Stimulated activated CD8-positive, alpha-beta memory T cell treated with anti-CD3 and anti-CD28 coated beads, Interleukin-15, amount 100 ng/mL, for 4 hours (primary cell): ENCODE measurements around the gene ARHGEF19.
"Not testable (repeated sequence)": the region's sequence is repeated elsewhere in the genome, so short reads cannot be mapped to it uniquely, and the experiment has no call there.

Source experiments
- DNase-seq, 2 donors: peaks; one replicate each; pipeline ENCODE4 v3.0.0-alpha.2; 2020; ENCODE audit warnings: low read depth in 2 of 2

Gene ARHGEF19

GRCh38 chr1:16244650-16245285, 32.3 kb upstream of the ARHGEF19 start:
- no peak for DNase-seq

DNA sequence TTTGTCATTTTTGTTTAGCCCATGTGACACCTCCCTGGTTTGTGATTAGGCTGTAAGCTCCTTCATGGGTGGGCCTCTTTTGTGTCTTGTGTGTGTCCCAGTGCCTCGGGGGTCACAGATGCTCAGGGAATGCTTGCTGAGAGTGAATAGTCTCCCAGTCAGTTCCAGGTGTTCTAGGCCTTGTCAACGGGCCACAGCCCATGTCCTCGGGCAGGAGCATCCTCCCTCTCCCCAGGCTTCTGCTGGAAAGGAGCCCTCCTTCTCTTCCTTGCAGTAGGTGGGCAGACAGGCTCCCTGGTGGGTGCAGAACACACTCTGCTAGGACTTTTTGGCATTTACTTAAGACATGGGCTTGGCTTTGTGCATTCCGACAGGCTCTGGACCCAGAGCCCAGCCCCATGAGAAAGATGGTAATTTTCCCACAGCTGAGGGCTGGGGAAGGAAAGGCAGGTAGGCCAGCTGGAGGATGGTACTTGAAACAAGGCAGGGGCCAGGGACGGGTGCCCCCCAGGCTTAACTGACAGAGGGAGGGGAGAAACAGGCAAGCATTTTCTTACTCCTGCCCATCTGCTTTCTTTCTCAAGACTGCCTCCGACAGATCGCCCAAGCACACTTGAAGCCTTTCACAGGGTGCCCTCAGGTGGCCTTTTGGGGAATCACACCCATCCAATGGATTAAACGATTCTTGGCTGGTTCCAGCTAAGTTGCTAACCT, 31.6 kb upstream of the ARHGEF19 start:
- peak; percentile 36 to 54 for DNase-seq

- no peak for DNase-seq
Measured at GRCh38 chr1:16243215-16243610, 30.8 kb upstream of the ARHGEF19 start.

DNA sequence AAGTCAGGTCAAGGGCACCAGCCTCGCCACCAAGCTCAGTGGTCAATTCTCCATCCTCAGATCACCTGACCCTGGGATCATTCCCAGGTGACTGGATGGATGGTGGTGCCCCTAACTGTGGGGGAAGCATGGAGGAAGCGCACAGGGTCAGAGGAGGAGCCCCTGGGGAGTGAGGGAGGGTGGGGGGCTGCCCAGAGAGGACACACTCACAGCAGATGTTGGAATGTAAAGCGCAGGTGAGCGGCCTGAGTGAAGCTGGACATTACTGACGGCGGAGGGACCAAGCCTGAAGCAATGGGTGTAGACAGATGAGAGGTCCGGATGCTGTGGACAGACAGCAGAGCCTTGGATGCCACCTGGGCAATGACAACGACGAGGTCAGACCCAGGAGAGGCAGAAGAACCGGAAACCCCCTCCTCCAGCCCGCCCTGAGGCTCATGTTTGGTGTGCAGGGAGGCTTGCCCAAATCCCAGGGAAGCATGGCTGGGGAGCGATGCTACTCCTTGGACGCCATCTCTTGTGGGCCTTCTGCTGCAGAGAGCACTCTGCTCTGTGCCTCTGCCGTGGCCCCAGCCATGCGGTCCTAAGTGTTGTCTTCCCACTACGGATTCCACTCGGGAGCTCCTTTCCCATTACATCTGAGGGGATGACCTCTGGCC, 30.2 kb upstream of the ARHGEF19 start:
- no peak for DNase-seq

- no peak for DNase-seq
Measured at GRCh38 chr1:16241221-16241708, 28.8 kb upstream of the ARHGEF19 start.

- DNase-seq, result no peak
Measured at GRCh38 chr1:16239972-16240491, 27.6 kb upstream of the ARHGEF19 start.

GRCh38 chr1:16237343-16237830, 24.9 kb upstream of the ARHGEF19 start:
- DNase-seq, result no peak

- DNase-seq, result peak; percentile 91 to 95
Measured at GRCh38 chr1:16236511-16237342, 24.3 kb upstream of the ARHGEF19 start, which contains the start of gene CPLANE2. TSS of gene CPLANE2 (minus strand) at chr1:16237183. CDS start at chr1:16236742, 441 bp downstream.

DNA sequence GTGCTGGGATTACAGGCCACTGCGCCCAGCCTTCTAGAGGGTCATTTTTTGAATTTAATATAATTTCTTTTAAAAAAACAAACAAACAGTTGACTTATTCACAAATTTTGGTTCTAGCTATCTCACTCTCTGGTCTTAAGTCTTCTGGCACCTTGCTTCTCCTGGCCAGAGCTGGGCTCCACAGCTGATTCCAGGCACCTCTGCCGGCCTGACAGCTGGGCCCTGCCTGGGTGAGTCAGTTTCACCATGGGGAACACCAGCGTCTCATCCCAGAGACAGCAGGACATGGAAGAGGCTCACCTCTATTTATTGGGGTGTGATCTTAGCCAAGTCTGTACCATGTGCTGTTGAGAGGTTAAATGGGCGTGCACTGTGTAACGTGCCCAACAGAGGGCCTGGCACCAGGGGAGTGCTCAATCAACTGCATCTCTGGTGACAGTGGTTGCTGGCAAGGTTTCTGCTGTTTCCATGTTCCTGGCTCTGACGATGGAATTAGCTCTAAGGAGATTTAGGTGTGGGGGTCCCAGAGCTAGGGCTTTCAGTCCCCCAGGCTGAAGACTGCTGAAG, 23.6 kb upstream of the ARHGEF19 start:
- DNase-seq, result no peak

GRCh38 chr1:16235347-16235746, 22.9 kb upstream of the ARHGEF19 start:
- DNase-seq, result no peak

GRCh38 chr1:16233431-16233830, 21.0 kb upstream of the ARHGEF19 start:
- DNase-seq, result no peak

GRCh38 chr1:16232316-16232710, 19.9 kb upstream of the ARHGEF19 start:
- no peak for DNase-seq

DNA sequence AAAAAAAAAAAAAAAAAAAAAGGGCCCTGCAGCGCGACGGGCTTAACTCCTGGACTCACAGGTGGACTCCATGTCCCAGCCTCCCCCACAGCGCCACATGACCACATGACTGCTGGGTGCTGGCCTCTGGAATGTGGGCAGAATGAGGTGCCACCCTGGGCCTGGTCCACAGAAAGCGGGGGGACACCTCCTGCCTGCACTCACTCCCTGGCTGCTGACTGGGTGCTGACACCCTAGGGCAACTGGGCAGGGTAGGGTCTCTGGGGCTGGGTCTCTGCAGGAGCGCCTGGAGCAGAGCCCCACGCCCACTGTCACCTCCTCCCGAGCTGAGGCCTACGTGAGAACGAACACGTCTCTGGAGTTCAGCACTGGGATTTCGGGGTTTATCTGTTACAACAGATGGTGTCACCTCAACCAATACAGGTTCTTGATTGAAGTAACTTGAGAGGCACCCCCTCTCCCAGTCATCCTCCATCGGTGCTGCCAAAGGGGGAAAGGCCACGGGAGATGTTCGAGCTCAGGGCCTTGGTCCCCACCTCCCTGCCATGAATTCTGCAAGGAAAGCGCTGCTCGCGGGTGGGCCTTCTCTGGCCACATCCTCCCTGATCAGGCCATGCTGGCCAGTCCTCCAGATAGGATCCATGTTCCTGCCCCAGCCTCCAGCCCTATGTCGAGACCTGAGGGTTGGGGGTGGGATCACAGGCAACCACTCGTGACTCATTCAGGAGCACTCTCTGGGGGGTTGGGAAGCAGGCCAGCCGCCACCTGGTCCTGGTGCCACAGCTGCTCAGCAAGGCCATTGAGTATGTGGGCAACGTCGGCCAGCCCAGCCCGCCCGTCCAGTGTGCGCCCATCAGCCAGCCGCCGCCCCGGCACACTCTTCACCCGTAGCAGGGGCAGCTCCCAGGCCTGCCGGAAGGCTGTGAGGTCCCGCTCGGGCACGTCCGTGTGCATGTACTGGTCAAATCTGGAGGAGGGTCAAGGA, 19.2 kb upstream of the ARHGEF19 start:
- no peak for DNase-seq

DNA sequence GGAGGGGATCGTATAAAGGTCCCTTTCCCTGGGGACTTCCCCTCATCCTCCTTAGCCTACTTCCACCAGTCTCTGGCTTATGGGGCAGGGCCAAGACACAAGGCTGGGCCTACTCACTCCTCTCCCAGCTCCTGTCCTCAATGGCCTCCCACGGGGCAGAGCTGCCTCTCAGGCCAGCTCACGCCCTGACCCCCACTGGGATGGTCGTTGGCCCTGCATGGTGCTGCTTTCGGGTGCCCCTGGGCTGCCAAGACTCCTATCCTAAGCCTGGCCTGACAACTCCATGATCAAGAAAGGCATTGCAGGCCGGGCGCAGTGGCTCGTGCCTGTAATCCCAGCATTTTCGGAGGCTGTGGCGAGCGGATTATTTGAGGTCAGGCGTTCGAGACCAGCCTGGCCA, 18.3 kb upstream of the ARHGEF19 start:
- no peak for DNase-seq

- DNase-seq, result no peak
Measured at GRCh38 chr1:16229976-16230740, 17.7 kb upstream of the ARHGEF19 start.

DNA sequence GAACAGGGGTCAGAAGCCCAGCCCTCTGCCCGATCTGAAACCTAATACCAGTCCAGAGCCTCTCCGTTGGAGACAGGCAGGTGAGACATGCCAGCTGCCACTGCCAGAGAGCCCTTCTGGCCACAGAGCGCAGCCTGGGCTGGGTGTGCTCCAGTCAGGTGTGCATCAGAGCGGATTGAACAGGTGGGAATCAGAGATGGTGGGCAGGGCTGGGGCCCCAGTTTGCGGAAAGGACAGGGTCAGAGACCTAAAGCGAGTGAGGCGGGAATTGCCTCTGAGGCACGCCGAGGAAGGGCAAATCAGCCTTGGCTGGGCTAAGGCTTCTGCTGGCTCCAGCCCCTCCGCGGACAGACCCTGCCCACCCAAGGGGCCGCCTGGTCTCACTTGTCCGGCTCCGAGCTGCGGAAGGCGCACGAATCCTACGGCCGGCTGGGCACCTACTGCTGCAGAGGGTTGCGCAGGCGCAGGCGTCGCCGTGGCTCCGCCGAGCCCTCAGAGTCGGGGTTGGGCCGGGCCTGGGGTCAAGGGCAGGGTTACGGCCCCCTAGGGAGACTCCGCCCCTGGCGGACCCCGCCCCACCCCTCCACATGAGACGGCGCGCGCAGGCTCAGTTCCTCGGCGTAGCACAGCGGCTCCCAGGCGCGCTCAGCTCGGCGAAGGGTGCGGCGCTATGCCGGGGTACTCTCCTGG, 14.2 kb upstream of the ARHGEF19 start:
- DNase-seq, result no peak

- DNase-seq, result no peak
Measured at GRCh38 chr1:16226129-16226489, 13.7 kb upstream of the ARHGEF19 start.

- DNase-seq, result no peak
Measured at GRCh38 chr1:16224472-16224871, 12.0 kb upstream of the ARHGEF19 start.

DNA sequence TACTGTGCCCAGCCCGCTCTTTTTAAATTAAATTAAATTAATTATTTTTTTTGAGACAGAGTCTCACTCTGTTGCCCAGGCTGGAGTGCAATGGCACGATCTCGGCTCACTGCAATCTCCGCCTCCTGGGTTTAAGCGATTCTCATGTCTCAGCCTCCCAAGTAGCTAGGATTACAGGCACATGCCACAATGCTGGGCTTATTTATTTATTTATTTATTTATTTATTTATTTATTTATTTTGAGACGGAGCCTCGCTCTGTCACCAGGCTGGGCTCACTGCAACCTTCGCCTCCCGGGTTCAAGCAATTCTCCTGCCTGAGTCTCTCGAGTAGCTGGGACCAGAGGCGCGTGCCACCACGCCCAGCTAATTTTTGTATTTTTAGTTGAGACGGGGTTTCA, 10.3 kb upstream of the ARHGEF19 start:
- not testable (repeated sequence) for DNase-seq
